HUES48 (cell line): ENCODE results near the gene MAU2.
"Not testable (repeated sequence)": the region's sequence is repeated elsewhere in the genome, so short reads cannot be mapped to it uniquely, and the experiment has no call there.

ENCODE experiments used
- H3K27ac ChIP-seq: one replicate; pipeline ENCODE4 v1.7.0; 2013; ENCODE audit warnings: low read depth, low read length, inconsistent platforms
- H3K27me3 ChIP-seq: 2 replicates; pipeline ENCODE4 v1.6.1; 2013; ENCODE audit warnings: mild to moderate bottlenecking, low read length; ENCODE audit not compliant: control insufficient read depth, insufficient read depth
- H3K36me3 ChIP-seq: 2 replicates; pipeline ENCODE4 v1.6.1; 2013; ENCODE audit warnings: low read length; ENCODE audit not compliant: control insufficient read depth, insufficient read depth
- H3K4me1 ChIP-seq: 2 replicates; pipeline ENCODE4 v1.6.1; 2013; ENCODE audit warnings: mild to moderate bottlenecking, low read length; ENCODE audit not compliant: control insufficient read depth, insufficient read depth
- H3K4me3 ChIP-seq: 2 replicates; pipeline ENCODE4 v1.5.1; 2013; ENCODE audit warnings: mild to moderate bottlenecking, low read depth, low read length
- H3K9ac ChIP-seq: 2 replicates; pipeline ENCODE4 v1.6.1; 2013; ENCODE audit warnings: mild to moderate bottlenecking, low read depth, low read length, moderate library complexity
- H3K9me3 ChIP-seq: 2 replicates; pipeline ENCODE4 v1.6.1; 2013; ENCODE audit warnings: low read length; ENCODE audit not compliant: control insufficient read depth, insufficient read depth

Gene MAU2

DNA sequence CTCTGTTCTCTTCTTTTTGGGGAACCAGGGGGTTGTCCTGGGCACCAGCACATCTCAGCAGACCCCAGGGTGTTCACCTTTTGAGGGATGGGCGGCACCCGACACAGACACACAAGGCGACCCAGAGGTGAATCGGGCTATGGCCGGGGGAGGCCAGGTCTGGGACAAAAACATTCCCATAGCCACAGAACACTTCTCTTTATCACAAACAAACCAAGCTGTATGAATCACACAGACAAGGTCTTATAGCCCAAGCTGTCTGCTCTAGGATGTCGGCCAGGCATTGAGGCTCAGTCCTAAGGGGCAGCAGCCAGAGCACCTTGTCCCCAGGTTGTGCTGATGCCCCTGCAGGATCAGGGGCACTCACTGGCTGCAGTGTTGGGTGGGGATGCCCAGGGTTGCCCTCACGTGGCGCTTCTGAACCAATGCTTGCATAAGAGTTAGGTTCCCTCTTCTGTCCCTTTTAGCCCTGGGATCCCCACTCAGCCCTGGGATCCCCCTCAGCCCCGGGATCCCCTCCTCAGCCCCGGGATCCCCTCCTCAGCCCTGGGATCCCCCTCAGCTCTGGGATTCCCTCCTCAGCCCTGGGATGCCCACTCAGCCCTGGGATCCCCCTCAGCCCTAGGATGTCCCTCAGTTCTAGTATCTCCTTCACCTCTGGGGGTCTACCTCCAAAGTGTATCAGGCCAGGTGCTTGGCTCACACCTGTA is 26.9 kb downstream of the MAU2 start:
- Histone ChIP-seq H3K9me3 (no peaks in the 10 kb centered on the region), H3K27me3 (no peaks in the 10 kb centered on the region), H3K9ac (no peak overlapping the region), H3K36me3 (peaks cover 85% of the 10 kb centered on the region), H3K27ac (no peak overlapping the region), H3K4me3 (no peak overlapping the region), H3K4me1 (no peaks in the 10 kb centered on the region)

DNA sequence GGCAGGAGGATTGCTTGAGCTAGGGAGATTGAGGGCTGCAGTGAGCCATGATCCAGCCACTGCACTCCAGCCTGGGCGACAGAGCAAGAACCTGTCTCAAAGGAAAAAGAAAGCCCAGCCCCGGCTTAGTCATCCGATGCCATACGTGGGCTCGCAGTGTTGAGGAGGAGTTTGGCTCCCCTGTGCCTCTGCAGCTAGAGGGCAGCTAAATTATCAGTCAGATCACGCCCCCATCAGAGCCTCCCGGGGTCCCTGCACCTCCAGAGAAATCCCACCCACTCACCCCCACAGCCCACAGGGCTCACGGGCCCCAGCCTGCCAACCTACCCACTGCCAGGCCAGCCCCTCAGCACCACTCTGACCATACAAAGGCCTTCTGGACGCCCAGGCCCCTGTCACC is 27.6 kb downstream of the MAU2 start:
- Histone ChIP-seq H3K9ac (no peak overlapping the region), H3K9me3 (no peaks in the 10 kb centered on the region), H3K36me3 (peaks cover 87% of the 10 kb centered on the region), H3K27ac (no peak overlapping the region), H3K4me3 (no peak overlapping the region), H3K4me1 (no peaks in the 10 kb centered on the region), H3K27me3 (no peaks in the 10 kb centered on the region)

DNA sequence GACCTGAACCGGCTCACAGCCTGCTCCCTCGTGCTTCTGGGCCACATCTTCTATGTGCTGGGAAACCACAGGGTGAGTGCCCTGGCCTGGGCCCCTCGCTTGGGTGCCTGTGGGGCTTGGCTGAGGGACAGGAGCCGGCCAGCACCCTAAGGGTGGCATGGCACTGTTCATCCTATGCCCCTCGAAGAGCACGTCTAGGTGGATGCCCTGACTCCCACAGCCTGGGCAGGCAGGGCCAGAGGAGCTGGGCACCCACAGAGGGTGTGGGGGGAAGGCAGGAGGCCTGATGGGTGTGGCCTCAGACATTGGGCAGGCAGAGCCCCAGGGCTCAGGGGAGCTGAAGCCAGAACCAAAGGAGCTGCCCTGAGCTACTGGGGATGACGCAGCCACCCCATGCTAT is 28.7 kb downstream of the MAU2 start:
- H3K27ac ChIP-seq, result no peak overlapping the region
- H3K9me3 ChIP-seq, result no peaks in the 10 kb centered on the region
- no peak overlapping the region for H3K4me3 ChIP-seq
- H3K9ac ChIP-seq, result no peak overlapping the region
- H3K36me3 ChIP-seq, result peaks cover 88% of the 10 kb centered on the region
- no peaks in the 10 kb centered on the region for H3K27me3 ChIP-seq
- H3K4me1 ChIP-seq, result no peaks in the 10 kb centered on the region

DNA sequence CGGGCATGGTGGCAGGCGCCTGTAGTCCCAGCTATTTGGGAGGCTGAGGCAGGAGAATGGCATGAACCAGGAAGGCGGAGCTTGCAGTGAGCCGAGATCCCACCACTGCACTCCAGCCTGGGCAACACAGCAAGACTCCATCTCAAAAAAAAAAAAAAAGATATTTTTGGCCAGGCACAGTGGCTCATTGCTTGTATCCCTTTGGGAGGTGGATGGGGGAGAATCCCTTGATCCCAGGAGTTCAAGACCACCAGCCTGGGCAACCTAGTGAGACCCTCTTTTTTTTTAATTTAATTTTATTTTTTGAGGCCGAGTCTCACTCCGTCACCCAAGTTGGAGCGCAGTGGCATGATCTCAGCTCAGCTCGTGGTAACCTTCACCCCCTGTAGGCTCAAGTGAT is 30.1 kb downstream of the MAU2 start:
- H3K4me1 ChIP-seq, H3K4me3 ChIP-seq, H3K27ac ChIP-seq, H3K9me3 ChIP-seq, H3K27me3 ChIP-seq, H3K9ac ChIP-seq: not testable (repeated sequence)
- peaks cover 88% of the 10 kb centered on the region for H3K36me3 ChIP-seq

DNA sequence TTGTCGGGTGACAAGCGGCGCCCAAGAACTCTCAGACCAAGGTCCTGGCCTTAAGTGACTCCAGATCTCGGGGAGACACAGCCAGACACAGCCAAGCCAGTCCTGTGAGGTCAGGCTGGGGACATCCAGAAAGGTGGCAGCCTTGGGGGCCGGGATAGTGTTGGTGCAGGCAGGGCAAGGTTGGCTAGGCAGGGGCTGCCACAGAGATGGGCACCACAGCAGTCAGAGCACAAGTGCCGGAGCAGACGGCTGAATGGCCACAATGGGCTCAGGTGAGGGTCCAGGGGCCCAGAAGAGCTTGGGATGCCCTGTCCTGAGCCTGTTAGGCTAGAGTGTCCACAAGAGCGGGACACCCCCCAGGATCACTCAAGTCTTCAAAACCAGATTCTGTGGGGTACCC is 32.2 kb downstream of the MAU2 start:
- no peaks in the 10 kb centered on the region for H3K27me3 ChIP-seq
- H3K9ac ChIP-seq, result no peak overlapping the region
- no peak overlapping the region for H3K27ac ChIP-seq
- no peaks in the 10 kb centered on the region for H3K4me1 ChIP-seq
- H3K4me3 ChIP-seq, result no peak overlapping the region
- H3K36me3 ChIP-seq, result peaks cover 87% of the 10 kb centered on the region
- no peaks in the 10 kb centered on the region for H3K9me3 ChIP-seq

DNA sequence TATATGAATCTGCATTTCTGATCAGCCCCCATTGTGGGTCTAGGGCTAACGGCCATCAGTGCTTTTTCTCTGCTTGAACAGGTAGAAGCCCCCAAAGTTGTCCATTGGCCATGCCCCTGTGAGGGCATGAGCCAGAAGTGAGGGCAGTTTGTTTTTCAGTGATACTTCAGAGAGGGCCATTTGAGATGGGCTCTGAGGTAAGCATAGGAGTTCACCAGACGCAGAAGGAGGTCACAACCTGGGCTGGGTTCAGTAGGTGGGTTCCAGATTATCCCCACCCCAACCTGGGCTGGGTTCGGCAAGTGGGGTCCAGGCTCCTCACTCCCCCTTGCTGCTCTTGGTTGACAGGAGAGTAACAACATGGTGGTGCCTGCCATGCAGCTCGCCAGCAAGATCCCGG is 33.4 kb downstream of the MAU2 start:
- no peak overlapping the region for H3K27ac ChIP-seq
- H3K4me1 ChIP-seq, result no peaks in the 10 kb centered on the region
- peaks cover 76% of the 10 kb centered on the region for H3K36me3 ChIP-seq
- H3K9me3 ChIP-seq, result no peaks in the 10 kb centered on the region
- no peak overlapping the region for H3K4me3 ChIP-seq
- H3K27me3 ChIP-seq, result no peaks in the 10 kb centered on the region
- H3K9ac ChIP-seq, result no peak overlapping the region

DNA sequence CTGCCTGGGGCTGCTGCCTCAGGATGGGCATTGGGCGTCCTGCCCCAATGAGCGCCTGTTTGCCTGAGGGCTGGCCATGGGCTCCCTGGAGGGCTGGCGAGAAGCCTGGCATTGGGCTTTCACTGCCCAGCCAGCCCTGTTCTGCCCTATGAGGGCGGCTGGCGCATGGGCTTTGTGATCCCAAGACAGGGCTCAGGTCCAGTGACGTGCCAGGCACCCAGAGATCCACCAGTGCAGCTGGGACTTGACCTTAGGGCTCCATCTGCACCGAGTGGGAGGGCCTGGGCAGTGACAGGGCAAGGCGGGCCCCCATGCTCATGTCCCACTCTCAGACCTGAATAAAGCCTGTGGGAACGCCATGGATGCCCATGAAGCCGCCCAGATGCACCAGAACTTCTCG is 34.3 kb downstream of the MAU2 start:
- Histone ChIP-seq H3K9ac (no peak overlapping the region), H3K9me3 (no peaks in the 10 kb centered on the region), H3K4me1 (no peaks in the 10 kb centered on the region), H3K27me3 (no peaks in the 10 kb centered on the region), H3K27ac (no peak overlapping the region), H3K4me3 (no peak overlapping the region), H3K36me3 (peaks cover 70% of the 10 kb centered on the region)

DNA sequence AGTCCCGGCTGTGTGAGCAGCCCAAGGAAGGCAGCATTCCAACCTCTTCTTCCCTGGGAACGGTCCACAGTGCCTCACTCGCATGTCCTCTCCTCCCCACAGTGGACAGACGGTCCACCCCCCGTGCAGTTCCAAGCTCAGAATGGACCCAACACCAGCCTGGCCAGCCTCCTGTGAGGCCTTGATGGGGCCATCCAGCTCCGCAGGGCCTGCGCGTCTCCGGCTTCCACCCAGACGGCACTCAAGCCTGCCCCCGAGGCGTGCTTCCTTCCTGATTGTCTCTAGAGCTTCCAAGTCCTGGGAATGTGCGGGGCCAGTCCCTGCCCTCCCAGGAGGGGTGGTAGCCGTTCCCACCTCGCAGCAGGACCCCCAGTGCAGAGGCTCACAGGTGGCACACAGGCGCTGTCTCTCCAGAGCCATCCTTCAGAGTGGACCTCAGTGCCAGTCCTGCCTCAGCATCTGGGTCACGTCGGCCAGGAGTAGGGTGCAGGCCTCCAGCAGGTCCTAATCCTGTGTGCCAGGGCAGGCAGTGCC is 35.0 kb downstream of the MAU2 start:
- H3K9me3 ChIP-seq, result no peaks in the 10 kb centered on the region
- no peak overlapping the region for H3K9ac ChIP-seq
- H3K36me3 ChIP-seq, result peaks cover 70% of the 10 kb centered on the region
- no peak overlapping the region for H3K4me3 ChIP-seq
- no peaks in the 10 kb centered on the region for H3K4me1 ChIP-seq
- no peaks in the 10 kb centered on the region for H3K27me3 ChIP-seq
- no peak overlapping the region for H3K27ac ChIP-seq

DNA sequence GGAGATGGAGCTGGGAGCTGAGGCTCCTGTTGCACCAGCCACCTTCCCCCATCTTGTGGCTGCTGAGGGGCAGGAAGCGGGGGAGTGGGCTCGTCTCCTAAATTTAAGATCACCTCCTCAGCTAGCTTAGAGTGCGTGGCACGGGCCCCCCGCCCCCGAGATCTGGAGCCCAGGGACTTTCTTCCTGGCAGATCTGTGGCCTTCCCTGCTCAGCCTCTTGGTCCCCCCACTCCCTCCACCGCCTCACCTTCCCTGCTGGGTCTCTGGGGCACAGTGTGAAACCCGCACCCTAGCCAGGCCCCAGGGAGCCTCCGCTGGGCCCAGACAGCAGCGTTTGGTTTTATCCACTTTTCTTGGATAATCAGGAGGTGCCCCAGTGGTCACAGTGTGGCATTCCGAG is 35.9 kb downstream of the MAU2 start:
- 0 out of 2 replicates have a peak, but pooled peaks cover 2% of the 10 kb centered on the region for H3K4me1 ChIP-seq
- H3K27me3 ChIP-seq, result no peaks in the 10 kb centered on the region
- no peaks in the 10 kb centered on the region for H3K9me3 ChIP-seq
- H3K36me3 ChIP-seq, result peaks cover 62% of the 10 kb centered on the region
- H3K9ac ChIP-seq, result no peak overlapping the region
- no peak overlapping the region for H3K4me3 ChIP-seq
- H3K27ac ChIP-seq, result no peak overlapping the region

DNA sequence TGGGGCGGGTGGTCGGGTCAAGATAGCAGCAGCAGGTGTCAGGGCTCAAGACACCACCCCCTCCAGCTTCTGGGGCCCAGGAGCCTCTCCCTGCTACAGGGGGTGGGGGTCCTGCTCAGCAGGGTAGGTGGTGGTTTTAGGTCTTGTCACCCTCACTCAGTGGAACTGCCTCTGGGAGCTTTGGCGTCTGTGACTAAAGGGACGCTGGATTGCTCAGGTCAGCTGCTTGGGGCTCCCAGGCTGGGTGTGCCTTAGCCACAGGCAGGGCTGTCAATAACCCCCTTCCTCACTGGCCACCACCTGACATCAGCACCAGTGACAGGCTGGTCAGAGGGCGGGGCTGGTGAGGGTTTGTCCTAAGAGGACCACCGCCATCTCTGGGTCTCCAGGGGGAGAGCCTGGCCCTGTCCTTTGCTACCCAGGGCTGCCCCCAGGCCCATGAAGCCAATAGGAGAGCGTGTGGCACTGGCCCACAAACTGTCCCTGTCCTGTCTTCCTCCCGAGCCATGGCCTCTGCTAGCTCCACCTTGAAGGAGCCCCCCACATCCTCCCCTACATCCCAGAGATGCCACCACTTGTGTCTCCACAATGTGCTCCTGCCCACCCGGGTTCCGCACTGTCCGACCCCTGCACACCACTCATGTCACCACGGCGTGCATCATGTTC is 36.4 kb downstream of the MAU2 start:
- Histone ChIP-seq H3K4me3 (no peak overlapping the region), H3K27me3 (no peaks in the 10 kb centered on the region), H3K4me1 (0 out of 2 replicates have a peak, but pooled peaks cover 2% of the 10 kb centered on the region), H3K9me3 (no peaks in the 10 kb centered on the region), H3K27ac (no peak overlapping the region), H3K9ac (no peak overlapping the region), H3K36me3 (peaks cover 57% of the 10 kb centered on the region)

DNA sequence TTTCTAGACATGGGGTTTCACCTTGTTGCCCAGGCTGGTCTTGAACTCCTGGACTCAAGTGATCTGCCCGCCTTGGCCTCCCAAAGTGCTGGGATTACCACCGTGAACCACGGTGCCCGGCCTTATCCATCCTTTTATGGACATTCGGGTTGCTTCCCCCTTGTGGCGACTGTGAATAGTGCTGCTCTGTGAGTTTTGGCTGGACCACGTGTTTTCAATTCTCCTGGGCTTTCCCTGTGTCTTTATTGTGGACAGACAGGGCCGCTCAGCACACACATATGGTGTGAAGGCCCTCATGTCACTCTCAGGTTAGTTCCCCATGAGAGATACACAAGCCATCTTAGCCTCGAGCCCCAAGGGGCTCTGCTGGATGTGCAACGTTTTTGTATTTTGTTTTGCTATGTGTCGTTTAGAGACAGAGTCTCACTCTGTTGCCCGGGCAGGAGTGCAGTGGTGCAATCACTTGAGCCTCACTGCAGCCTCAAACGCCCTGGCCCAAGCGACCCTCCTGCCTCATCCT is 40.5 kb downstream of the MAU2 start:
- Histone ChIP-seq H3K4me1 (0 out of 2 replicates have a peak, but pooled peaks cover 2% of the 10 kb centered on the region), H3K36me3 (peaks cover 16% of the 10 kb centered on the region), H3K4me3 (no peak overlapping the region), H3K9me3 (no peaks in the 10 kb centered on the region), H3K27me3 (no peaks in the 10 kb centered on the region), H3K9ac (no peak overlapping the region; the same call in 1 of the 2 replicates), H3K27ac (no peak overlapping the region)
